OCI-LY7 (cell line): ENCODE data around the gene TGFB1. TPM values are rescaled to one million over a fixed set of nuclear protein-coding genes. Genes with fewer than 3 reads are reported as not detected.

ENCODE experiments used
- BruUV-seq: library from RNA; stranded (reverse); fragments of 400-500 nt; replicated peaks from 2 replicates; lab custom pipeline; 2021; lab: Mats Ljungman, UMichigan
- CTCF ChIA-PET: fragments of 300-600 bp; sonication (Branson Sonifier 250); formaldehyde crosslinking; loops from one replicate; lab custom pipeline; 2022; ENCODE audit warnings: antibody characterized with exemption; ENCODE audit not compliant: unreplicated experiment; lab: Charles Lee
- POLR2A ChIA-PET: fragments of 300-600 bp; sonication (Branson Sonifier 250); formaldehyde crosslinking; loops from one replicate; lab custom pipeline; 2022; ENCODE audit warnings: antibody characterized with exemption; lab: Charles Lee
- DNase-seq: peaks from one replicate; pipeline ENCODE4 v3.0.0-alpha.2; 2015; ENCODE audit warnings: low spot score
- H2AFZ ChIP-seq: fragments of 200-600 bp; sonication (generic), shearing (Covaris generic); 2 replicates; pipeline ENCODE4 v1.6.1; 2014; ENCODE audit warnings: mild to moderate bottlenecking, antibody characterized with exemption, low read length, moderate library complexity
- H3K27ac ChIP-seq: fragments of 200-600 bp; sonication (generic); 2 replicates; pipeline ENCODE4 v1.5.1; 2014; ENCODE audit warnings: mixed run types, low read depth, mild to moderate bottlenecking, moderate library complexity, low read length, inconsistent platforms; ENCODE audit not compliant: poor library complexity, severe bottlenecking
- H3K36me3 ChIP-seq: fragments of 200-600 bp; sonication (generic); 2 replicates; pipeline ENCODE4 v1.6.1; 2014; ENCODE audit warnings: mild to moderate bottlenecking, antibody characterized with exemption, low read length, moderate library complexity, mixed read lengths; ENCODE audit not compliant: insufficient read depth
- H3K4me1 ChIP-seq: fragments of 200-600 bp; sonication (generic); 2 replicates; pipeline ENCODE4 v1.5.1; 2014; ENCODE audit warnings: mild to moderate bottlenecking, low read length; ENCODE audit not compliant: insufficient read depth, poor library complexity, severe bottlenecking
- H3K4me2 ChIP-seq: fragments of 200-600 bp; sonication (generic); 2 replicates; pipeline ENCODE4 v1.6.1; 2014; ENCODE audit warnings: mild to moderate bottlenecking, low read length
- H3K4me3 ChIP-seq: fragments of 200-600 bp; sonication (generic); 2 replicates; pipeline ENCODE4 v1.5.1; 2014; ENCODE audit warnings: mild to moderate bottlenecking, low read depth, low read length; ENCODE audit not compliant: poor library complexity, severe bottlenecking
- H3K79me2 ChIP-seq: fragments of 200-600 bp; sonication (generic); 2 replicates; pipeline ENCODE4 v1.6.1; 2016; ENCODE audit warnings: low read depth, mild to moderate bottlenecking, low read length, moderate library complexity, mixed read lengths; ENCODE audit not compliant: insufficient read depth
- H3K9me2 ChIP-seq: fragments of 200-600 bp; sonication (generic); 2 replicates; pipeline ENCODE4 v1.6.1; 2016; ENCODE audit warnings: mild to moderate bottlenecking, low read length, mixed read lengths; ENCODE audit not compliant: insufficient read depth
- H3K9me3 ChIP-seq: fragments of 200-600 bp; sonication (generic); 2 replicates; pipeline ENCODE4 v1.6.1; 2014; ENCODE audit warnings: mild to moderate bottlenecking, mixed run types, low read length, mixed read lengths
- H4K20me1 ChIP-seq: fragments of 200-600 bp; sonication (generic); 2 replicates; pipeline ENCODE4 v1.6.1; 2014; ENCODE audit warnings: mild to moderate bottlenecking, antibody characterized with exemption, low read length, moderate library complexity, mixed read lengths; ENCODE audit not compliant: insufficient read depth
- CTCF ChIP-seq: fragments of 200-600 bp; sonication (generic); conservative IDR thresholded peaks from 2 replicates; pipeline ENCODE4 v1.5.1; 2014; ENCODE audit warnings: mild to moderate bottlenecking, antibody characterized with exemption, low read length, moderate library complexity, mixed read lengths
- EZH2phosphoT487 ChIP-seq: fragments of 200-600 bp; sonication (generic); IDR thresholded peaks from 2 replicates; pipeline ENCODE4 v1.6.1; 2018; ENCODE audit warnings: low read depth, borderline replicate concordance, mild to moderate bottlenecking, mixed run types, antibody characterized with exemption, low read length, moderate library complexity, mixed read lengths
- intact Hi-C: fragments of 100-400 bp; cut with micrococcal nuclease; formaldehyde crosslinking; loops from one replicate; pipeline ENCODE4 v1.10.0; 2022; ENCODE audit not compliant: unreplicated experiment
- total RNA-seq, 2 experiments: library from RNA; depleted of rRNA in 1 of 2; stranded (reverse); fragments of >200 nt in 1 of 2; shearing (Covaris generic) in 1 of 2; gene quantifications; 2 replicates each; pipeline ENCODE4 v1.2.3, GENCODE V29; 2014 to 2022

The TGFB1 gene
- total RNA-seq, 2 experiments from 2014 or later: 15.5 to 88.8 TPM

- Histone ChIP-seq H3K79me2 (no peaks in the 10 kb centered on the region), H3K36me3 (peaks cover 100% of the 10 kb centered on the region), H3K9me2 (no peaks in the 10 kb centered on the region), H3K4me3 (no peak overlapping the region), H3K4me1 (peaks cover 16% of the 10 kb centered on the region), H3K9me3 (no peaks in the 10 kb centered on the region), H4K20me1 (no peaks in the 10 kb centered on the region), H3K4me2 (no peak overlapping the region), H3K27ac (no peak overlapping the region), H2AFZ (no peak overlapping the region)
- CTCF ChIA-PET: interaction anchor here (1.4 kb wide), 1 partner anchor 9 kb away, joined by 5 read pairs; no protein-coding TSS in a partner anchor
- POLR2A ChIA-PET: interaction anchor here (0.8 kb wide), 1 partner anchor 53 kb away, joined by 3 read pairs; no protein-coding TSS in a partner anchor
- TF ChIP-seq CTCF (no peak), EZH2phosphoT487 (no peak)
- intact Hi-C loops: no loop called here
- no peak for DNase-seq
- BruUV-seq: no TSS peak
These were observed 54.5 kb downstream of the TGFB1 start for GRCh38 chr19:41299046-41299754.

GRCh38 chr19:41298348-41298964, 55.3 kb downstream of the TGFB1 start:
- intact Hi-C loops: no loop called here
- Histone ChIP-seq H3K4me1 (peaks cover 16% of the 10 kb centered on the region), H3K79me2 (no peaks in the 10 kb centered on the region), H3K4me3 (no peak overlapping the region), H3K4me2 (no peak overlapping the region), H3K9me2 (no peaks in the 10 kb centered on the region), H2AFZ (no peak overlapping the region), H3K9me3 (no peaks in the 10 kb centered on the region), H4K20me1 (no peaks in the 10 kb centered on the region), H3K36me3 (peaks cover 100% of the 10 kb centered on the region), H3K27ac (peak overlapping the region; percentile 14)
- TF ChIP-seq CTCF: no peak
- TF ChIP-seq EZH2phosphoT487: no peak
- no TSS peak for BruUV-seq
- DNase-seq: no peak
- CTCF ChIA-PET: interaction anchor here (1.4 kb wide), 1 partner anchor 10 kb away, joined by 5 read pairs; no protein-coding TSS in a partner anchor
- POLR2A ChIA-PET: interaction anchor here (0.7 to 0.8 kb wide), 2 partner anchors 54 to 689 kb away, joined by 3 read pairs; no protein-coding TSS in a partner anchor
